ENCODE results near the gene MYLK4. TPM values are rescaled to one million over a fixed set of nuclear protein-coding genes. Genes with fewer than 3 reads are reported as not detected.

Gene MYLK4
- polyA plus RNA-seq, 1 experiment, result 0.21 TPM

GRCh38 chr6:2655844-2656433, 94.8 kb downstream of the MYLK4 start:
- Histone ChIP-seq H3K36me3 (ENCODE audit: control insufficient read depth, insufficient read depth, low read length) (no peaks in the 10 kb centered on the region), H3K4me3 (ENCODE audit: low read depth, low read length) (no peak overlapping the region), H3K27me3 (ENCODE audit: control insufficient read depth, insufficient read depth, low read length) (no peaks in the 10 kb centered on the region; the same call in 1 of the 2 replicates)
- TF ChIP-seq CTCF (IDR thresholded peaks at IDR 0.05; ENCODE audit: insufficient read depth, low read depth, low read length), result no peak
- ChIA-PET POLR2A (no interaction called here), CTCF (no interaction called here)
- no peak for DNase-seq (ENCODE audit: low read depth)

- POLR2A ChIA-PET, result no interaction called here
- TF ChIP-seq CTCF (IDR thresholded peaks at IDR 0.05; ENCODE audit: insufficient read depth, low read depth, low read length), result no peak
- no peaks in the 10 kb centered on the region for H3K36me3 ChIP-seq (ENCODE audit: control insufficient read depth, insufficient read depth, low read length)
- DNase-seq (ENCODE audit: low read depth), result no peak
- no peak overlapping the region for H3K4me3 ChIP-seq (ENCODE audit: low read depth, low read length)
- CTCF ChIA-PET, result interaction anchor here (1.1 to 1.4 kb wide), 3 partner anchors 13 to 19 kb away, joined by 3 to 7 read pairs (median 3); no protein-coding TSS in a partner anchor
- no peaks in the 10 kb centered on the region for H3K27me3 ChIP-seq (ENCODE audit: control insufficient read depth, insufficient read depth, low read length)
These were observed 97.2 kb downstream of the MYLK4 start for GRCh38 chr6:2653369-2654032.

- ChIA-PET CTCF (interaction anchor here (0.8 to 1.3 kb wide), 2 partner anchors 18 to 1056 kb away, joined by 3 to 7 read pairs; no protein-coding TSS in a partner anchor), POLR2A (no interaction called here)
- Histone ChIP-seq H3K4me3 (ENCODE audit: low read depth, low read length) (no peak overlapping the region), H3K36me3 (ENCODE audit: control insufficient read depth, insufficient read depth, low read length) (no peaks in the 10 kb centered on the region), H3K27me3 (ENCODE audit: control insufficient read depth, insufficient read depth, low read length) (no peaks in the 10 kb centered on the region)
- no peak for DNase-seq (ENCODE audit: low read depth)
- no peak for TF ChIP-seq CTCF (IDR thresholded peaks at IDR 0.05; ENCODE audit: insufficient read depth, low read depth, low read length)
These were observed 98.1 kb downstream of the MYLK4 start for GRCh38 chr6:2652611-2653010.

GRCh38 chr6:2651961-2652360, 98.8 kb downstream of the MYLK4 start:
- no peak for TF ChIP-seq CTCF (IDR thresholded peaks at IDR 0.05; ENCODE audit: insufficient read depth, low read depth, low read length)
- ChIA-PET POLR2A (no interaction called here), CTCF (interaction anchor here (1.3 kb wide), 1 partner anchor 17 kb away, joined by 7 read pairs; no protein-coding TSS in a partner anchor)
- Histone ChIP-seq H3K4me3 (ENCODE audit: low read depth, low read length) (no peak overlapping the region), H3K36me3 (ENCODE audit: control insufficient read depth, insufficient read depth, low read length) (no peaks in the 10 kb centered on the region), H3K27me3 (ENCODE audit: control insufficient read depth, insufficient read depth, low read length) (no peaks in the 10 kb centered on the region)
- no peak for DNase-seq (ENCODE audit: low read depth)

GRCh38 chr6:2651536-2651935, 99.2 kb downstream of the MYLK4 start:
- ChIA-PET CTCF (no interaction called here), POLR2A (no interaction called here)
- H3K27me3 ChIP-seq (ENCODE audit: control insufficient read depth, insufficient read depth, low read length), result no peaks in the 10 kb centered on the region
- DNase-seq (ENCODE audit: low read depth), result no peak
- no peak for TF ChIP-seq CTCF (IDR thresholded peaks at IDR 0.05; ENCODE audit: insufficient read depth, low read depth, low read length)
- H3K36me3 ChIP-seq (ENCODE audit: control insufficient read depth, insufficient read depth, low read length), result no peaks in the 10 kb centered on the region
- no peak overlapping the region for H3K4me3 ChIP-seq (ENCODE audit: low read depth, low read length)
